DMS79 (cell line): ENCODE results near the gene RALB.

Source experiments
- DNase-seq: peaks from one replicate; lab custom pipeline; 2025; lab: John Stamatoyannopoulos, UW

The RALB gene

DNA sequence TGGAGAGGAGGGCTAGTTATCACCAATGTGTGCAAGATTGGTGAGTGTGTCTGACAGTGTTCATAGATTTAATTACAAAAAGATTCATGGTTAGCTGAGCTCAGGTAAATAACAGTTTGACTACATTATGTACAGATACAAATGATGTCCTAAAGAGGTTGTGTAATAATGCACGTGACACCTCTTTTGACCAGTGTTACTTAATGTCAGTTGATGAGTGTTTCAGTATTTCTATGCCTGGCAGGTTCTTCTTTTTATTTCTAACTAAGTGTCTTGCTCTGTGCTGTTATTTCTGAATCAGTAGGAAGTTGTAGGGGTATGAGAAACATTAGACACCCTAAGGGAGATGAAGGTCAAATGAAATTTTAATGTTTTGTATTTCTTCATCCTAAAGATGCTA is 85.4 kb downstream of the RALB start:
- DNase-seq = no peak

DNA sequence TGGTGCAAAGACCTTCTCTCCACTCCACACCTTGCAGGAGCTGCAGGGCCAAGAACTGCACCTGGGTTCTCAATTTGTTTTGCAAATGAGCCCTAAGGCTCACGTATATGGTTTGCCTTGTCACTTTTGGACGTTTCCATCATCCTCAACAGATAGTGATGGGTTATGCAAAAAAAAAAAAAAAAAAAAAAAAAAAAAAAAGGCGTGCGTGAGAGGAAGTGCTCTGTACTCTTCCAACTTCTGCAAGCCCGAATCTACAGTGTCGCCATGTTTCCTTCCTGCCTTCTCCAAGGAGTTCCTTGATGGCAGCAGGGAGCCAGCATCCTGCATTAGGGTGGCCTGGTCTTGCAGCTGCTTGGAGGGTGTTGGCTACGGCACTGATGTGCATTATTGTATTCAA is 89.3 kb downstream of the RALB start:
- DNase-seq = no peak

DNA sequence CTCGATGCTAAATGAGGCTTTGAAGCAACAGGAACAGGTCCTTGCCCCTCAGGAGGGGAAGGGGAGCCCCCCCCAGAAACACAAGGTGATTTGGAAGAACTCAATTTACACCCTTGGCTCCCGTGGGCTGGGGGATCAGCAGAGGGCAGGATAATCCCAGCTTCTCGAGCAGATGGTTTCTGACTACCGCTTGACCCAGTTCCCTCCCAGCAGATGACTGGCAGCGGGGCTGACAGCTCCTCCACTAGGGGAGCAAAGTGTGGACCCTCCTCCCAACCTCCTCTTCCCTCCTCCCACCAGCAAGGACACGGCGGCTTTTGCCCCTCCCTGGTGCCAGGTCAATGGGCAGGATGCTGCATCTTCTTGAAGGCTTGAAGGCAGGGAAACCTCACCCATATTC is 89.8 kb downstream of the RALB start:
- DNase-seq = no peak

DNA sequence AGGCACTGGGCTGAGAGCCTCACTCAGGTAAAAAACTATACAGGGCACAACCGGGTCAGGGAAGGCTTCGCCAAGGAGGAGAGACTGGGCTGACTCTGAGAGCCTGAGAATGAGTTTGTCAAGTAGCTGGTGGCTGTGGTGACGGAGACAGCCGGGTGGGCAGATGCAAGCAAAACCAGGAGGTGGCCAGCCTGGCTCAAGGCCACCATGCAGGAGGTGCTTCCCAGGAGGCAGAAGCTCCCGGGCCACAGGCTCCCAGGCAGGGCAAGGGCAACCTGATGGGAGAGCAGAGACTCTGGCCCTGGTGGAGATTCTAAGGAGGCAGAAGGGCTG is 90.4 kb downstream of the RALB start:
- DNase-seq = no peak

DNA sequence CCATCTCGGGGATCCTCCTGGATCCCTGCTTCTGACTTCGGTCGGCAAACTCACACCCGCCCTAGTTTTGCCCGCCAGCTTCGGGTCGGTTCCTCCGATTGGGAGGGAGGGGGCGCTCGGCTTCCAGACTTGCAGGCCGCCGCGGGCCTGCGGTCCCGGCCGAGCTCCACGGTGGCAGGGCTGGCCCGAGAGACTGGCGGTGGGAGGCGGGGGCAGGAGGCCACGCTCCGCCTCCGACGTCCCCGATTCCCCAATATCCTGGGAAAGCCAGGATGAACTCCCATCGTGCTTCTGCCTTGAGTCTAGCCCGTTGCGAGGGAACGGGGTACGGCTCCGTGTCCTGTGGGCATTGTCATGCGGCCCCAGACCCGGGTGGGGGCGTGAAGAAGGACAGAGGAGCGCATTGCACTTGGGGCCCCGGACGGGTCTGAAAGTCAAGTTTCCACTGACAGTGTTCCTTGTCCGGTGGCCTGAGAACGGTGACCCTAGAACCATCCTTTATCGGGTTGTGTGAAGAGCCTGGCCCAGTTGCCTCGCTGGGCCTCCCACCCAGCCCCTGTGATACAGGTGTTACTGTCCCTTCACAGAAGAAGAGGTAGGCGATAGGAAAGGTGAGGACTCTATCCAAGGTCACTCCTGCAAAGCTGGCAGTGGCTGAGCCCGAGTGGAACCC is 90.9 kb downstream of the RALB start:
- peak; percentile 70 for DNase-seq
